Stimulated activated CD4-positive, alpha-beta T cell treated with anti-CD3 and anti-CD28 coated beads, TNF-alpha, amount 100 ng/mL, for 48 hours (primary cell): Measurements from ENCODE around the gene RANBP17.

ENCODE experiments used
- DNase-seq, 3 donors: peaks; one replicate each; pipeline ENCODE4 v3.0.0-alpha.2; 2020; ENCODE audit warnings: low read depth in 3 of 3

The RANBP17 gene

GRCh38 chr5:171316258-171317121 is 454.7 kb downstream of the RANBP17 start:
- DNase-seq, result no peak

- DNase-seq, result no peak
Observed at GRCh38 chr5:171317230-171317629, 455.4 kb downstream of the RANBP17 start.

DNA sequence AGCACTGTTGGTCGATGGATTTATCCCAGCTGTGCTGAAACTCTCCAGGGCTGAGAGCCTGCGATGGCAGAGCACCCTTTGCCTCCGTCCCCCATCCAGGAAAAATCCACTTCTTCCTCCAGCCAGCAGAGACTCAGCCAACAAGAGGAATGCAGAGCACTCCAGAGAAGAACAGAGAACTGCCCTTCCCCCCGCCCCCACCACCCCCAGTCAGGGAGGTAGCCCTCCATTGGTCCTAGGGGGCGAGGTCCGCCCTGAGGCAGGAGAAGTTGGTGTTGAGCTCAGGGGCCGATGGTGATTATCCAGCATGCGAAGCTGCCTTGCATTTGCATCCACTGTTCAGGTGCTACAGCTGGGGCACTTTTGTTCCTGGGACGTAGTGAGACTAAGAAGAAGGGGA is 456.2 kb downstream of the RANBP17 start:
- no peak for DNase-seq

- DNase-seq, result no peak
Observed at GRCh38 chr5:171321447-171321846, 459.6 kb downstream of the RANBP17 start.

- no peak for DNase-seq
Observed at GRCh38 chr5:171322527-171322926, 460.7 kb downstream of the RANBP17 start.

GRCh38 chr5:171323007-171323406 is 461.2 kb downstream of the RANBP17 start:
- no peak for DNase-seq

DNA sequence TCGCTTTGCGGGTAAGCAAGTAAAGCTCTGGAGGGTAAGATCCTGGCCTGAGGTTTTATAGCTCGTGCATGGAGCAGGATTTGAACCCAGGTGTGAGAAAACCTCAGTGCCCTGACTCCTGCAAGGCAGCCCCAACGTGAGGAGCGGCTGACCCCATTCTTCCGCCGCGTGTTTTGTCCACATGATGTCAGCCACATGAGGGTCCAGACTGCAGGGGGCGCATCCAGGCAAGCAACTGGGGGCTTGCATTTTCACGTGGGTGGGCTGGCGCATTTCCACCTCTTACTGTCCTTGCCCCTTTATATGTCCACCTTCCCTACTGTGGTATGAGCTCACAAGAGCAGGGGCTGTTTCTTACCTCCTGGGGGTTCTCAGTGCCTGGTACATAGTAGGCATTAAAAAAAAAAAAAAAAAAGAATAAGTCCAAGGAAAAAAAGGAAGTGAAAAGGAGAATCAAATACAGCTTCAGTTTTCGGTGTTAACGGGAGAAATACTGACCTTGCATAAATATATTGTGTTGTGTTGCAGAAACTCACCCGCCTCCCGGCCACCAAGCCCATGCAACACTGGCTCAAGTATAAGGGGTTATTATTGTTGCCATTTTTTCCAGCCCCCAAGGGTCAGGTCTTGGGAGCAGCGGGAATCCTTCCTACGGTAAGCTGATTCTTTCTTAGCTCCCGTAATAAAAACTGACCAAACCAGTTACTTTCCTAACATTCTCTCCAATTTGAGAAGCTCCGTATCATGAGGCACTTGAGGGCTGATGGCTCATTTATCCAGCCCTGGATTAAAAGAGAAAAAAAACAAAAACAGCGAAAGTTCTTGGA is 462.2 kb downstream of the RANBP17 start:
- no peak for DNase-seq

DNA sequence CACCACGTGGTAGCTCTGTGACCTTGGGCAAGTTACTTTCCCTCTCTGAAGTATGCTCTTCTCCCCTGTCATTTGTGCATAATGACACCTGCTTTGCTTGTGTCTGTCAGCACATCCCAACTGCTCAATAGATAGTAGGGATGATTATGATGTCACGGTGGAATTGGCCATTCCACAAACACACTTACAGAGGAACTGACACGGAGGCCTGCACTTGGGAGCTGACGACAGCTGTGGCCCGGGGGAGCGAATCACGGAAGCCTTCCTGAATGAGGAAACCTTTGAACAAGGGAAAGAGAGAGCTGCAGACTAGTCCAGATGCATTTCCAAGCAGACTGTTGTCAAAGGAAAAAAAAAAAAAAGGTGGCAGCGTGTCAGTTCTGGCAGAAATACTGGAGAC is 468.2 kb downstream of the RANBP17 start:
- no peak for DNase-seq

- no peak for DNase-seq
Observed at GRCh38 chr5:171335616-171336015, 473.8 kb downstream of the RANBP17 start.

- DNase-seq, result no peak
Observed at GRCh38 chr5:171336521-171337209, 474.8 kb downstream of the RANBP17 start.

DNA sequence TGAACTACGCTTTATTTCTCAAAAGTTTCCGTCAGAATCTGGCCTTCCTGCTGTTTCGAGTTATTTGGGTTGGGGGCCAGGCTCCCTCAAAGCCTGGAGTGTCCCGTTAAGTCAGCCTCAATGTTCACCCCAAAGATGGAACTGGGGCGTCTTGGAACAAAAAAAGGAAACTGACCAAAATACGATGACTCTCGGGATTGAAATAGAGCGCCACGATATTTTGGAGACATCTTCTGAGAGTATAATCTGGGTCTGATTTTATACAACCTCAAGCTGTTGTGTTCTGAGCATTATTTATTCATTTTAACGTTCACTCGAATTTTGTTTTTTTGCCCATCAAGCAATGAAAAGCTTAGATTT is 475.4 kb downstream of the RANBP17 start:
- no peak for DNase-seq

- DNase-seq, result no peak
Observed at GRCh38 chr5:171340042-171340441, 478.2 kb downstream of the RANBP17 start.

GRCh38 chr5:171340491-171340890 is 478.7 kb downstream of the RANBP17 start:
- no peak for DNase-seq

- DNase-seq, result peak in 2 of 3 donors; percentile 11 to 28
Observed at GRCh38 chr5:171342362-171343111, 480.7 kb downstream of the RANBP17 start.

DNA sequence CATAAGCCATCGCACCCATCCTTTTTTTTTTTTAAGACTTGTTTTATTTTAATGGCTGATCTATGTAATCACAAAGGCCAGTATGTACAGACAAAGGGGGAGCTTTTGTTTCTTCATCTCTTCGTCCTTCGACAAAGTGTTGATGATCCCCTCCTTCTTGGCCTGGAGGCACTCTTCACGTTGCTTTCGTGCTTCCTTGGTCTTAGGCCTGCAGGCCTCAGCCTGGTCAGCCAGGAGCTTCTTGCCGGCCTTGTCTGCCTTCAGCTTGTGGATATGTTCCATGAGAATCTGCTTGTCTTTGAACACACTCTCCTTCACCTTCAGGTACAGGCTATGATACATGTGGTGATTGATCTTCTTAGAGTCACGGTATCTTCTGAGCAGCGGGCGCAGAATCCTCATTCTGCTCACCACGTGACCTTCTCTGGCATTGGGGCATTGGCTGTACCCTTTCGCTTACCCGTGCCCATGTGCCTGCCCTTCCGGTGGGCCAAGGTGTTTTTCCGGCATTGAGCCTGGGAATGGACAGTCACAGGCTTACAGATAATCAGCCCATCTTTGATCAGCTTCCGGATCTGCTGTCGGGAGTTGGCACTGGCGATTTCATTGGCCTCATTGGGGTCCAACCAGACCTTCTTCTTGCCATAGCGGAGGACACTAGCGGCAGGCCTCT is 483.3 kb downstream of the RANBP17 start:
- DNase-seq, result no peak
